Pancreas (tissue), 10 donors: ENCODE data around the gene FAM174C. TPM values are rescaled to one million over a fixed set of nuclear protein-coding genes. Genes with fewer than 3 reads are reported as not detected.

ENCODE experiments used
- ATAC-seq, 4 donors: fragments of 200-7000 bp; cut with Tn5 transposase; one replicate each; pipeline versions ENCODE4 v1.8.0 to v1.9.1; 2020; ENCODE audit warnings: mild to moderate bottlenecking in 4 of 4, moderate library complexity in 4 of 4
- DNase-seq, 6 donors: peaks; one replicate each; pipeline ENCODE4 v3.0.0-alpha.2; 2020
- FAIRE-seq: peaks from 2 replicates; lab custom pipeline; 2012; peaks lifted over from hg19 to GRCh38; lab: Jason Lieb, UNC
- H3K27ac ChIP-seq, 4 donors: fragments of 200-600 bp; sonication (generic); 1 replicate in 3 of 4; 2 replicates in 1 of 4; pipeline versions ENCODE4 v1.5.0 to v1.8.0; 2020
- H3K27me3 ChIP-seq, 4 donors: fragments of 200-600 bp; one replicate each; pipeline ENCODE4 v1.8.0; 2021
- H3K36me3 ChIP-seq, 3 donors: fragments of 200-600 bp; sonication (generic) in 1 of 3; one replicate each; pipeline versions ENCODE4 v1.5.0 to v1.8.0; 2020 to 2021
- H3K4me1 ChIP-seq, 3 donors: fragments of 200-600 bp; one replicate each; pipeline ENCODE4 v1.8.0; 2021
- H3K4me3 ChIP-seq, 4 donors: fragments of 200-600 bp; sonication (generic) in 2 of 4; one replicate each; pipeline versions ENCODE4 v1.5.0 to v1.8.0; 2020 to 2021
- H3K9me3 ChIP-seq, 4 donors: fragments of 200-600 bp; one replicate each; pipeline ENCODE4 v1.8.0; 2021
- CTCF ChIP-seq, 4 donors: fragments of 200-600 bp; sonication (generic) in 3 of 4; IDR thresholded peaks; one replicate each; pipeline versions ENCODE4 v1.5.0 to v1.8.0; 2021; ENCODE audit warnings: antibody characterized with exemption in 4 of 4
- WGBS, 2 donors: extraction: QIAGEN DNeasy Blood & Tissue Kit; methylation state at CpG; one replicate each; pipeline ENCODE4 v1.1.7; 2013; 5-methylcytosine and 5-hydroxymethylcytosine counted together
- intact Hi-C, 3 donors: fragments of 100-400 bp; cut with DNase I; formaldehyde crosslinking; loops; one replicate each; pipeline versions ENCODE4 v1.11.1 to v1.14.2; 2022
- polyA plus RNA-seq, 2 donors: library from polyadenylated mRNA; stranded (reverse); fragments of 200-250 nt; gene quantifications; one replicate each; pipeline ENCODE4 v1.2.3, GENCODE V29; 2013
- total RNA-seq, 6 donors: library from RNA; stranded (reverse); fragmentation: NEBNext Ultra II Directional in 4 of 6; extraction: Animal tissue kit (Norgen Biotek cat#: 25700) in 4 of 6; gene quantifications; one replicate each; pipeline versions ENCODE4 v1.2.1 to v1.2.4, GENCODE V29; 2021 to 2023
- donor health status: healthy with polysubstance abuse.
- donor health status: DM: no; HTN: no; CAD: no; lungs with moderate emphysema.
- donor health status: DM: no; HTN: no; CAD: no.
- donor health status: control.
- donor health status: control.
- donor health status: Bipolar disorder and iron deficiency.
- donor health status: DM: yes; HTN: yes; CAD: no.
- donor health status: DM: no; HTN: no; CAD: no.
- donor health status: DM: no; HTN: no; CAD: no.
- donor health status: DM: yes; HTN: yes; CAD: no.

Gene FAM174C
- total and polyA plus RNA-seq, 8 donors, result 16.1 to 83.4 (median 25.4) TPM

- peak overlapping the region; percentile 97 to 99 (median 98) for H3K27ac ChIP-seq
- no peak for ATAC-seq
- H3K36me3 ChIP-seq, result peaks cover 8 to 40% (median 34%) of the 10 kb centered on the region in 3 donors
- H3K4me3 ChIP-seq, result peak overlapping the region in 2 of 4 donors; percentile 89 to 96
- DNase-seq, result peak in 2 of 6 donors; percentile 48 to 65
- H3K4me1 ChIP-seq, result peaks cover 9 to 48% (median 19%) of the 10 kb centered on the region in 3 donors
- no peak for TF ChIP-seq CTCF (IDR thresholded peaks at IDR 0.05)
- H3K27me3 ChIP-seq, result no peaks in the 10 kb centered on the region
- intact Hi-C loops, result no loop called here
- no peak for FAIRE-seq
- no peaks in the 10 kb centered on the region for H3K9me3 ChIP-seq
- 81 to 85% methylated on average over 34 to 37 of the region's 37 CpGs for WGBS, 2 donors
Observed at GRCh38 chr19:1254081-1254527, 21.2 kb upstream of the FAM174C start.

GRCh38 chr19:1254530-1255185 is 20.7 kb upstream of the FAM174C start:
- ATAC-seq (no peak), FAIRE-seq (no peak), DNase-seq (peak in 2 of 6 donors; percentile 38 to 43)
- Histone ChIP-seq H3K4me1 (peaks cover 9 to 53% (median 19%) of the 10 kb centered on the region in 3 donors), H3K27ac (peak overlapping the region; percentile 97 to 99 (median 98)), H3K36me3 (peaks cover 8 to 40% (median 34%) of the 10 kb centered on the region in 3 donors), H3K4me3 (no peak overlapping the region), H3K27me3 (no peaks in the 10 kb centered on the region), H3K9me3 (no peaks in the 10 kb centered on the region)
- 80 to 84% methylated on average over 20 of the region's 20 CpGs for WGBS, 2 donors
- no peak for TF ChIP-seq CTCF (IDR thresholded peaks at IDR 0.05)
- intact Hi-C loops, result no loop called here

- peak in 2 of 6 donors; percentile 37 to 46 for DNase-seq
- Histone ChIP-seq H3K27ac (peak overlapping the region; percentile 97 to 99 (median 98)), H3K27me3 (no peaks in the 10 kb centered on the region), H3K4me3 (no peak overlapping the region), H3K4me1 (peaks cover 9 to 62% (median 27%) of the 10 kb centered on the region in 3 donors), H3K9me3 (no peaks in the 10 kb centered on the region), H3K36me3 (peaks cover 8 to 40% (median 34%) of the 10 kb centered on the region in 3 donors)
- intact Hi-C loops, result no loop called here
- no peak for TF ChIP-seq CTCF (IDR thresholded peaks at IDR 0.05)
- WGBS, 2 donors, result 83 to 85% methylated on average over 45 to 52 of the region's 52 CpGs
- no peak for FAIRE-seq
- no peak for ATAC-seq
Observed at GRCh38 chr19:1255186-1256161, 19.9 kb upstream of the FAM174C start.

GRCh38 chr19:1256646-1257474 is 18.5 kb upstream of the FAM174C start:
- H3K4me1 ChIP-seq, result peaks cover 12 to 69% (median 30%) of the 10 kb centered on the region in 3 donors
- no peak for FAIRE-seq
- WGBS, 2 donors, result 88 to 89% methylated on average over 46 of the region's 46 CpGs
- H3K27me3 ChIP-seq, result no peaks in the 10 kb centered on the region
- no peak for ATAC-seq
- H3K4me3 ChIP-seq, result no peak overlapping the region
- H3K9me3 ChIP-seq, result no peaks in the 10 kb centered on the region
- intact Hi-C loops, result no loop called here
- no peak for TF ChIP-seq CTCF (IDR thresholded peaks at IDR 0.05)
- peak overlapping the region in 2 of 4 donors; percentile 5 to 8 for H3K27ac ChIP-seq
- H3K36me3 ChIP-seq, result peaks cover 8 to 40% (median 34%) of the 10 kb centered on the region in 3 donors
- peak in 1 of 6 donors; percentile 30 for DNase-seq
